ENCODE results near the gene ITGA11.

- TF ChIP-seq EP300 (IDR thresholded peaks at IDR 0.05) (no peak), CTCF (IDR thresholded peaks at IDR 0.05) (no peak)
Measured at GRCh38 chr15:68298882-68299381, 133.0 kb downstream of the ITGA11 start.

Measured in ovary (tissue), 3 donors.